T-helper 2 cell treated with Interferon-gamma antibody and Interleukin-4, amounts not matched to agents 5 μg/mL and 100 μg/mL, for 36 hours (primary cell): ENCODE measurements around the gene ELFN2.

ENCODE experiments used
- DNase-seq: peaks from one replicate; pipeline ENCODE4 v3.0.0; 2021; ENCODE audit warnings: low spot score
- H3K27ac Mint-ChIP-seq: one replicate; pipeline ENCODE4 v1.8.0; 2021; ENCODE audit warnings: mild to moderate bottlenecking, mixed read lengths
- H3K27me3 Mint-ChIP-seq: one replicate; pipeline ENCODE4 v1.8.0; 2021; ENCODE audit warnings: low read depth, mixed read lengths
- H3K36me3 Mint-ChIP-seq: one replicate; pipeline ENCODE4 v1.8.0; 2021; ENCODE audit warnings: low read depth, mixed read lengths
- H3K4me1 Mint-ChIP-seq: one replicate; pipeline ENCODE4 v1.8.0; 2021; ENCODE audit warnings: low read depth, mixed read lengths
- H3K4me3 Mint-ChIP-seq: one replicate; pipeline ENCODE4 v1.8.0; 2022; ENCODE audit warnings: mild to moderate bottlenecking, moderate library complexity, mixed read lengths
- H3K9me3 Mint-ChIP-seq: one replicate; pipeline ENCODE4 v1.8.0; 2021; ENCODE audit warnings: mixed read lengths

The ELFN2 gene

GRCh38 chr22:37462983-37463382 is 35.7 kb upstream of the ELFN2 start:
- no peak for DNase-seq
- H3K36me3 Mint-ChIP-seq, result peaks cover 28% of the 10 kb centered on the region
- no peaks in the 10 kb centered on the region for H3K9me3 Mint-ChIP-seq
- no peaks in the 10 kb centered on the region for H3K27me3 Mint-ChIP-seq
- H3K4me1 Mint-ChIP-seq, result no peaks in the 10 kb centered on the region
- no peak overlapping the region for H3K27ac Mint-ChIP-seq
- H3K4me3 Mint-ChIP-seq, result no peak overlapping the region

GRCh38 chr22:37462436-37462835 is 35.2 kb upstream of the ELFN2 start:
- Mint-ChIP-seq H3K27me3 (no peaks in the 10 kb centered on the region), H3K4me1 (peaks cover 2% of the 10 kb centered on the region), H3K36me3 (peaks cover 25% of the 10 kb centered on the region), H3K4me3 (no peak overlapping the region), H3K27ac (no peak overlapping the region), H3K9me3 (no peaks in the 10 kb centered on the region)
- DNase-seq, result no peak

GRCh38 chr22:37461961-37462360 is 34.7 kb upstream of the ELFN2 start:
- Mint-ChIP-seq H3K27ac (no peak overlapping the region), H3K9me3 (no peaks in the 10 kb centered on the region), H3K27me3 (no peaks in the 10 kb centered on the region), H3K4me3 (no peak overlapping the region), H3K4me1 (peaks cover 3% of the 10 kb centered on the region), H3K36me3 (peaks cover 24% of the 10 kb centered on the region)
- DNase-seq, result no peak

GRCh38 chr22:37460684-37461083 is 33.4 kb upstream of the ELFN2 start:
- Mint-ChIP-seq H3K36me3 (peaks cover 15% of the 10 kb centered on the region), H3K27ac (no peak overlapping the region), H3K9me3 (no peaks in the 10 kb centered on the region), H3K4me1 (peaks cover 3% of the 10 kb centered on the region), H3K27me3 (no peaks in the 10 kb centered on the region), H3K4me3 (no peak overlapping the region)
- DNase-seq, result no peak

GRCh38 chr22:37459206-37459605 is 31.9 kb upstream of the ELFN2 start:
- H3K27ac Mint-ChIP-seq, result no peak overlapping the region
- DNase-seq, result no peak
- H3K4me1 Mint-ChIP-seq, result peaks cover 3% of the 10 kb centered on the region
- H3K4me3 Mint-ChIP-seq, result no peak overlapping the region
- H3K27me3 Mint-ChIP-seq, result no peaks in the 10 kb centered on the region
- H3K36me3 Mint-ChIP-seq, result peaks cover 7% of the 10 kb centered on the region
- no peaks in the 10 kb centered on the region for H3K9me3 Mint-ChIP-seq

- Mint-ChIP-seq H3K27ac (no peak overlapping the region), H3K4me1 (peaks cover 3% of the 10 kb centered on the region), H3K9me3 (no peaks in the 10 kb centered on the region), H3K27me3 (no peaks in the 10 kb centered on the region), H3K36me3 (peaks cover 7% of the 10 kb centered on the region), H3K4me3 (no peak overlapping the region)
- peak; percentile 65 for DNase-seq
Observed at GRCh38 chr22:37457093-37457893, 30.0 kb upstream of the ELFN2 start.

GRCh38 chr22:37456346-37456745 is 29.1 kb upstream of the ELFN2 start:
- peaks cover 7% of the 10 kb centered on the region for H3K36me3 Mint-ChIP-seq
- DNase-seq, result no peak
- no peaks in the 10 kb centered on the region for H3K27me3 Mint-ChIP-seq
- no peaks in the 10 kb centered on the region for H3K9me3 Mint-ChIP-seq
- peaks cover 3% of the 10 kb centered on the region for H3K4me1 Mint-ChIP-seq
- no peak overlapping the region for H3K4me3 Mint-ChIP-seq
- H3K27ac Mint-ChIP-seq, result no peak overlapping the region

- Mint-ChIP-seq H3K27me3 (no peaks in the 10 kb centered on the region), H3K27ac (no peak overlapping the region), H3K9me3 (no peaks in the 10 kb centered on the region), H3K4me1 (peaks cover 3% of the 10 kb centered on the region), H3K36me3 (peaks cover 7% of the 10 kb centered on the region), H3K4me3 (no peak overlapping the region)
- DNase-seq, result no peak
Observed at GRCh38 chr22:37455896-37456295, 28.6 kb upstream of the ELFN2 start.

GRCh38 chr22:37454857-37455686 is 27.8 kb upstream of the ELFN2 start:
- Mint-ChIP-seq H3K27me3 (no peaks in the 10 kb centered on the region), H3K36me3 (peaks cover 4% of the 10 kb centered on the region), H3K27ac (no peak overlapping the region), H3K4me1 (peaks cover 11% of the 10 kb centered on the region), H3K9me3 (no peaks in the 10 kb centered on the region), H3K4me3 (no peak overlapping the region)
- no peak for DNase-seq

GRCh38 chr22:37453696-37454095 is 26.4 kb upstream of the ELFN2 start:
- no peaks in the 10 kb centered on the region for H3K27me3 Mint-ChIP-seq
- no peak for DNase-seq
- H3K9me3 Mint-ChIP-seq, result no peaks in the 10 kb centered on the region
- peaks cover 11% of the 10 kb centered on the region for H3K4me1 Mint-ChIP-seq
- no peak overlapping the region for H3K27ac Mint-ChIP-seq
- no peaks in the 10 kb centered on the region for H3K36me3 Mint-ChIP-seq
- H3K4me3 Mint-ChIP-seq, result no peak overlapping the region

- H3K9me3 Mint-ChIP-seq, result no peaks in the 10 kb centered on the region
- no peak for DNase-seq
- no peak overlapping the region for H3K4me3 Mint-ChIP-seq
- no peaks in the 10 kb centered on the region for H3K27me3 Mint-ChIP-seq
- H3K36me3 Mint-ChIP-seq, result no peaks in the 10 kb centered on the region
- peaks cover 8% of the 10 kb centered on the region for H3K4me1 Mint-ChIP-seq
- H3K27ac Mint-ChIP-seq, result no peak overlapping the region
Observed at GRCh38 chr22:37451218-37451617, 23.9 kb upstream of the ELFN2 start.

- DNase-seq, result no peak
- Mint-ChIP-seq H3K9me3 (no peaks in the 10 kb centered on the region), H3K36me3 (no peaks in the 10 kb centered on the region), H3K4me1 (peaks cover 8% of the 10 kb centered on the region), H3K4me3 (no peak overlapping the region), H3K27me3 (no peaks in the 10 kb centered on the region), H3K27ac (no peak overlapping the region)
Observed at GRCh38 chr22:37449331-37450001, 22.2 kb upstream of the ELFN2 start.

- Mint-ChIP-seq H3K27ac (no peak overlapping the region), H3K4me3 (no peak overlapping the region)
Observed at GRCh38 chr22:37448516-37449127, 21.3 kb upstream of the ELFN2 start.

GRCh38 chr22:37445501-37445900 is 18.2 kb upstream of the ELFN2 start:
- Mint-ChIP-seq H3K27me3 (peaks cover 4% of the 10 kb centered on the region), H3K27ac (no peak overlapping the region), H3K36me3 (no peaks in the 10 kb centered on the region)

More at GRCh38 chr22:37448516-37449127, 21.3 kb upstream of the ELFN2 start:
- Mint-ChIP-seq H3K9me3 (no peaks in the 10 kb centered on the region), H3K27me3 (no peaks in the 10 kb centered on the region), H3K4me1 (peaks cover 8% of the 10 kb centered on the region), H3K36me3 (no peaks in the 10 kb centered on the region)
- DNase-seq, result no peak

More at GRCh38 chr22:37445501-37445900, 18.2 kb upstream of the ELFN2 start:
- Mint-ChIP-seq H3K9me3 (peaks cover 5% of the 10 kb centered on the region), H3K4me1 (peaks cover 7% of the 10 kb centered on the region), H3K4me3 (no peak overlapping the region)
- DNase-seq, result no peak
